ENCODE measurements around the gene HS3ST2. TPM values are rescaled to one million over a fixed set of nuclear protein-coding genes. Genes with fewer than 3 reads are reported as not detected.

Gene HS3ST2
- total and polyA plus RNA-seq, 12 donors = 0.04 to 0.66 (median 0.32) TPM; not detected in 1

DNA sequence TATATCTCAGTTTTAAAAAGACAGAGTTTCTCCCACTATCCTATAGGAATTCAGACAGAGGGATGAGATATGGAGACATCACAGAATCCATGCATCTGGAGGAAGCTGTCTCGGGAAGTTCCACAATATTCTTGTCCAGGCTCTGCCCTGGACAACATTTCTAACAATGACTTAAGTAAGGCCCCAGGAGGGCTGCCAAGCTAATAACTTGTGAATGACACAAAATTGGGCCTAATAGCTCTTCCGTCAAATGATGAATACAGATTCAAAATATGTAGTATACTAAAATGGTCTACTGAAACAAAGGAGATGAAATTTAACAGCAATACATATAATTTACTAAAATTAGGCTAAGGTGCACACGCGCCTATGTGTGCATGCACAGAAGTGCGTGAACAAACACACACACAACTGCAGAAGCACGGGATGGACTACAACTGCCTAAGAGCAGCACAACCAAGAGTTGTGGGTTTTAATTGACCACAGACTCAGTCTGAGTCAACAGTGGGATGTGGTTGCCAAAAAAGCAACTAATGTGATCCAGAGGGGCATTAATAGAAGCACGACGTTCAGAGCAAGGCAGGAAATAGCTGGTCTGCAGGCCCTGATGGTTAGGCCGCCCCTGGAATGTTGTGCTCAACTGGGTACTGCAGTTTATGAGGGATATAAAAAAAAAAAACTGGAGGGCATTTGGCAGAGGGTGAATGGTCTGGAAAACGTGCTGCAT is 26.3 kb upstream of the HS3ST2 start:
- TF ChIP-seq, protein P1, sequence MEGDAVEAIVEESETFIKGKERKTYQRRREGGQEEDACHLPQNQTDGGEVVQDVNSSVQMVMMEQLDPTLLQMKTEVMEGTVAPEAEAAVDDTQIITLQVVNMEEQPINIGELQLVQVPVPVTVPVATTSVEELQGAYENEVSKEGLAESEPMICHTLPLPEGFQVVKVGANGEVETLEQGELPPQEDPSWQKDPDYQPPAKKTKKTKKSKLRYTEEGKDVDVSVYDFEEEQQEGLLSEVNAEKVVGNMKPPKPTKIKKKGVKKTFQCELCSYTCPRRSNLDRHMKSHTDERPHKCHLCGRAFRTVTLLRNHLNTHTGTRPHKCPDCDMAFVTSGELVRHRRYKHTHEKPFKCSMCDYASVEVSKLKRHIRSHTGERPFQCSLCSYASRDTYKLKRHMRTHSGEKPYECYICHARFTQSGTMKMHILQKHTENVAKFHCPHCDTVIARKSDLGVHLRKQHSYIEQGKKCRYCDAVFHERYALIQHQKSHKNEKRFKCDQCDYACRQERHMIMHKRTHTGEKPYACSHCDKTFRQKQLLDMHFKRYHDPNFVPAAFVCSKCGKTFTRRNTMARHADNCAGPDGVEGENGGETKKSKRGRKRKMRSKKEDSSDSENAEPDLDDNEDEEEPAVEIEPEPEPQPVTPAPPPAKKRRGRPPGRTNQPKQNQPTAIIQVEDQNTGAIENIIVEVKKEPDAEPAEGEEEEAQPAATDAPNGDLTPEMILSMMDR (IDR thresholded peaks at IDR 0.05) = no peak
- Histone ChIP-seq H3K36me3 (no peaks in the 10 kb centered on the region), H3K27ac (no peak overlapping the region), H3K27me3 (peaks cover 0 to 6% (median 0%) of the 10 kb centered on the region in 7 donors), H3K4me1 (peaks cover 0 to 16% (median 0%) of the 10 kb centered on the region in 9 donors), H3K4me3 (no peak overlapping the region), H3K9me3 (no peaks in the 10 kb centered on the region)
- intact Hi-C loops (cut with DNase I) = no loop called here
- ATAC-seq = no peak
- no peak for DNase-seq
- WGBS, 2 donors = 61 to 66% methylated on average over 10 of the region's 10 CpGs

DNA sequence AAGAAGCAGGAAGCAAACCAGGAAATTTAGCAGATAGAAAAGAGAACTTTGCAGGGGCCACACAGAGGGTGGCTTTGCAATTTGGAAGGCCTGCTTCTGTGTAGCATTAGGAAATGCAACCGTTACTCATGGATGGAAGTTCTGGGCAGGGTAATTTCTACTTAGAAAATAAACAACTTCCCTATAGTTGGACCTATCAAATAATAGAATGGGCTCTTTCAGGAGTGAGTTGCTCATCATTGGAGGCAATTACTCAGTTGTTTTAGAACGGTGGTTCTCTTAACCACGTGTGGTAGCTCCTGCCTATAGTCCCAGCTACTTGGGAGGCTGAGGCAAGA is 25.8 kb upstream of the HS3ST2 start:
- intact Hi-C loops (cut with DNase I) = no loop called here
- Histone ChIP-seq H3K9me3 (no peaks in the 10 kb centered on the region), H3K4me1 (peaks cover 0 to 16% (median 0%) of the 10 kb centered on the region in 9 donors), H3K4me3 (no peak overlapping the region), H3K27me3 (peaks cover 0 to 4% (median 0%) of the 10 kb centered on the region in 7 donors), H3K36me3 (no peaks in the 10 kb centered on the region), H3K27ac (no peak overlapping the region)
- DNase-seq (no peak), ATAC-seq (no peak)
- TF ChIP-seq, protein P1 (IDR thresholded peaks at IDR 0.05) = no peak
- 57 to 65% methylated on average over 3 of the region's 3 CpGs for WGBS, 2 donors

DNA sequence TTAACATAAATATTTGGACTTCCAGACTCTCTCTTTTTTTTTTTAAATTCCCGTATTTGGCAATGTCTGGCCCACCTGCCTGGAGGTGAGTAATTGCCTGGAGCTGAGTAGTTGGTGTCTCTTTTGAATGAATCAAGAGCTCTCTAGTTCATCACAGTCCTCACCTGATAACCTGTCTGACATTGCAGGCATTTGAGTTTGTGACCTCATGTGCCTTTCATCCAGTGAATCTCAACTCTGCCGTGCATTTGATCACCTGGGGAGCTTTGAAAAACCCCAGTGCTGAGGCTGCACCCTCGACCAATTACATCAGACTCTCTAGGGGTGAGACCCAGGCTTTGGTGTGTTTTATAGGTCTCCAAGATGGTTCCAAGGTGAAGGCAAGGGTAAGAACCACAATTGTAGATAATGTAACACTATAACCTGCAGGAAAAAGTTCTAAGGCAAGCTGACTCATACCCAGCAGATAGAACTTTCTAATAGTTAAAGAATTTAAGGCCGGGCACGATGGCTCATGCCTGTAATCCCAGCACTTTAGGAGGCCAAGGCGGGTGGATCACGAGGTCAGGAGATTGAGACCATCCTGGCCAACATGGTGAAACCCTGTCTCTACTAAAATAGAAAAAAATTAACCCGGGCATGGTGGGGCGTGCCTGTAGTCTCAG is 24.5 kb upstream of the HS3ST2 start:
- DNase-seq (no peak), ATAC-seq (no peak)
- no peaks in the 10 kb centered on the region for H3K27me3 ChIP-seq
- H3K9me3 ChIP-seq = peaks cover 0 to 11% (median 4%) of the 10 kb centered on the region in 11 donors
- no peaks in the 10 kb centered on the region for H3K36me3 ChIP-seq
- H3K4me3 ChIP-seq = no peak overlapping the region
- intact Hi-C loops (cut with DNase I) = no loop called here
- H3K27ac ChIP-seq = no peak overlapping the region
- H3K4me1 ChIP-seq = peaks cover 0 to 16% (median 0%) of the 10 kb centered on the region in 9 donors
- TF ChIP-seq, protein P1 (IDR thresholded peaks at IDR 0.05) = no peak
- WGBS, 2 donors = 63 to 69% methylated on average over 9 of the region's 9 CpGs

DNA sequence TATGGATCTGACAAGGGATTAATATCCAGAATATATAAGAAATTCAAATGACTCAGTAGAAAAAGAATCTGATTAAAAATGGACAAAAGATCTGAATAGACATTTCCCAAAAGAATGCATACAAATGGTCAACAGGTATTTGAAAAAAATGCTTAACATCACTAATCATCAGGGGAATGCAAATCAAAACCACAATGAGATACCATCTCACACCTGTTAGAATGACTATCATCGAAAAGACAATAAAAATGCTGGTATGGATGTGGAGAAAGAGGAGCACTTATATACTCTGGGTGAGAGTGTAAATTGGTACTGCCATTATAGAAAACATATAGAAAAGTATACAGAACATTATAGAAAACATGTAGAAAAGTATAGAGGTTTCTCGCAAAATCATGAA is 16.4 kb upstream of the HS3ST2 start:
- WGBS, 2 donors = 90 to 97% methylated on average over 2 of the region's 2 CpGs
- intact Hi-C loops (cut with DNase I) = loop anchor here in 1 of 10 donors (10.0 kb wide), 1 partner anchor 73 kb away; no protein-coding TSS in a partner anchor

More for the DNA sequence above, 16.4 kb upstream of the HS3ST2 start:
- DNase-seq (no peak), ATAC-seq (no peak)
- no peak overlapping the region for H3K27ac ChIP-seq
- H3K27me3 ChIP-seq = peaks cover 0 to 18% (median 9%) of the 10 kb centered on the region in 7 donors
- H3K9me3 ChIP-seq = peaks cover 0 to 22% (median 11%) of the 10 kb centered on the region in 11 donors
- H3K4me1 ChIP-seq = no peaks in the 10 kb centered on the region
- TF ChIP-seq, protein P1 (IDR thresholded peaks at IDR 0.05) = no peak
- no peaks in the 10 kb centered on the region for H3K36me3 ChIP-seq
- no peak overlapping the region for H3K4me3 ChIP-seq
